C4-2B (cell line): Measurements from ENCODE around the gene EHD1.

Experiments used
- H3K27ac ChIP-seq: fragments of 450-650 bp; 2 replicates; pipeline ENCODE4 v1.5.1; 2017
- ZFX ChIP-seq: fragments of 450-650 bp; IDR thresholded peaks from 2 replicates; pipeline ENCODE4 v1.6.1; 2017
- TF ChIP-seq, protein P1 (sequence below): fragments of 450-650 bp; conservative IDR thresholded peaks from 2 replicates; pipeline ENCODE4 v1.5.1; 2017; ENCODE audit warnings: mild to moderate bottlenecking

EHD1 gene

GRCh38 chr11:64809781-64810241 lies 68.6 kb downstream of the EHD1 start:
- TF ChIP-seq, protein P1, sequence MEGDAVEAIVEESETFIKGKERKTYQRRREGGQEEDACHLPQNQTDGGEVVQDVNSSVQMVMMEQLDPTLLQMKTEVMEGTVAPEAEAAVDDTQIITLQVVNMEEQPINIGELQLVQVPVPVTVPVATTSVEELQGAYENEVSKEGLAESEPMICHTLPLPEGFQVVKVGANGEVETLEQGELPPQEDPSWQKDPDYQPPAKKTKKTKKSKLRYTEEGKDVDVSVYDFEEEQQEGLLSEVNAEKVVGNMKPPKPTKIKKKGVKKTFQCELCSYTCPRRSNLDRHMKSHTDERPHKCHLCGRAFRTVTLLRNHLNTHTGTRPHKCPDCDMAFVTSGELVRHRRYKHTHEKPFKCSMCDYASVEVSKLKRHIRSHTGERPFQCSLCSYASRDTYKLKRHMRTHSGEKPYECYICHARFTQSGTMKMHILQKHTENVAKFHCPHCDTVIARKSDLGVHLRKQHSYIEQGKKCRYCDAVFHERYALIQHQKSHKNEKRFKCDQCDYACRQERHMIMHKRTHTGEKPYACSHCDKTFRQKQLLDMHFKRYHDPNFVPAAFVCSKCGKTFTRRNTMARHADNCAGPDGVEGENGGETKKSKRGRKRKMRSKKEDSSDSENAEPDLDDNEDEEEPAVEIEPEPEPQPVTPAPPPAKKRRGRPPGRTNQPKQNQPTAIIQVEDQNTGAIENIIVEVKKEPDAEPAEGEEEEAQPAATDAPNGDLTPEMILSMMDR = no peak
- TF ChIP-seq ZFX = no peak
- peak overlapping the region; percentile 77 for H3K27ac ChIP-seq

DNA sequence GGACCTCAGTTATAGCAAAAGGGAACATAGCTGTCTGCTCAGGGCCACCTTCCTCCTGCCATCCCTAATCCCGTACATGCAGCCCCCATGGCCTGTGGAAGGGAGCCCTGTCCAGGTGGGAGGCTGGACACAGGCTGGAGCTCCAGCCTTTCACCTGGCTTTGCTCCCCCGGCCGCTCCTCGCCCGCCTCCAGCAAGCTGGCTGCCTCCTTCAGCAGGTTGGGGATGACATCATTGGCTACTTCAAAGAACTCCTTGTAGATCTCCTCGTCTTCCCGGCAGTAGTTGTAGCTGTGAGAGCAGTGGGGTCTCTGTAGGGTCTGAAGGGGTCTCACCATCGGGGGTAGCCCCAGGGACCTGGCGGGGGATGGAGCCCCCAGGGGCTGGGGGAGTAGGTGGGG lies 72.9 kb downstream of the EHD1 start:
- no peak for TF ChIP-seq ZFX
- TF ChIP-seq, protein P1 = no peak
- no peak overlapping the region for H3K27ac ChIP-seq

DNA sequence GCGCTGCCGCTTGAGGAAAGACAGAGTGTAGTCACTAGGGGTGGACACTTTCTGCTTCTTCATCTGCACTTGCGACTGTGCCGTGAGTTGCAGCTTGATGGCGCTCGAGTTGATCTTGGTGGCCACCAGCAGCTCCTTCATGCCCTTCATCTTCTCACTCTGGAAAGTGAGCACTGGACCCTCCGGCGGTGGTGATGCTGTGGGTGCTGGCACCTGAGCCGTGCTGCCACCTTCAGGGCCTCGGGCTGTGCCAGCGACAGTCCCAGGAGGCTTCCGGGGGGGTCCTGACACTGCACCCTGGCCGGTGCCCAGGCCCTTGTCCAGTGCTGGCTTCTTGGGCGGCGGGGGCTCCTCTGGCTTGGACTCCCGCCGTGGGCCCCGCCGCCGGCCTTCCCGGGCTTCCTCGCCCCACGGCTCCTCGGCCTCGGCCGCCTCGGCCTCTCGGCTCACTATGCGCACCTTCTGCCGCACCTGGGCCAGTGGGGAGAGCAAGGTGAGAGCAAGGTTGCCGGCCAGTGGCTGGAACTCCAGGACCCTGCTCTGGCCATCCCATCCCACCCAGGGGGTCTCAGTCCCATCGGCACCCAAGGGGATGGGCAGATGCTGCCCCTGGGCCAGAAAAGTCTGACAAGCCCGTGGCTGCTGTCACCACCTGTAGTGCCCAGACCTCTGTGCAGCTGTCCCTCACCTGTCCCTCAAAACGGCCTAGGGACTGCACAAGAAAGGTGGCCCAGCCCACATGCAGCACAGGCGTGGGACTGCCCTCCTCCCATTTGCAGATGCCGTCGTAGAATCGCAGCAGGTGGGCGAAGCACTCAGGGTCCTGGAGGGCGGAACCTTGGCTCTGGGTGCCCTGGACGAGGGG lies 73.8 kb downstream of the EHD1 start:
- TF ChIP-seq, protein P1 = no peak
- no peak for TF ChIP-seq ZFX
- peak overlapping the region; percentile 65 for H3K27ac ChIP-seq

DNA sequence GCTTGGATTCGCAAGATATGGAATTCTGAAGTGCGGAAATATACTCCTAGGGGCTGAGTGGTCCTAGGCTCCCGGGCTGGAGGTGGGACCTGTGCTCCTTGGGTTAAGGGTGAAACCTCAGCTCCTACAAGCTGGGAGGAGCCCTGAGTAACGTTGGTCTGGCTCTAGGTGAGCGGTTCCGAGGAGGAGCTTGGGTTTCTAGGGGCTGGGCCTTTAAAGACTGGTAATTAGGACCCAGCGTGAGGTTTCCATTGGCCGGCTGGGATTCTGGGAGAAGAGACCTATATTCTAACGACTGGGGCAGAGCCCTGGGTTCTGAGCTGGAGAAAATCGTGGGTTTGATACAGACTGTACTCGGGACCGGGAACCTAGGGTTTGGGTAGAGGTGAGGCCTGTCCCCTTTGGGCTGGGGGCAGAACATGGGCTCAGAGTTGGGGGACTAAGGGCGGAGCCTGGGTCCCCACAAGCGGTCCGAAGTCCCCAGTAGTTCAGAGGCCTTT lies 74.5 kb downstream of the EHD1 start:
- H3K27ac ChIP-seq = peak overlapping the region; percentile 65
- TF ChIP-seq ZFX = no peak
- TF ChIP-seq, protein P1 = no peak

DNA sequence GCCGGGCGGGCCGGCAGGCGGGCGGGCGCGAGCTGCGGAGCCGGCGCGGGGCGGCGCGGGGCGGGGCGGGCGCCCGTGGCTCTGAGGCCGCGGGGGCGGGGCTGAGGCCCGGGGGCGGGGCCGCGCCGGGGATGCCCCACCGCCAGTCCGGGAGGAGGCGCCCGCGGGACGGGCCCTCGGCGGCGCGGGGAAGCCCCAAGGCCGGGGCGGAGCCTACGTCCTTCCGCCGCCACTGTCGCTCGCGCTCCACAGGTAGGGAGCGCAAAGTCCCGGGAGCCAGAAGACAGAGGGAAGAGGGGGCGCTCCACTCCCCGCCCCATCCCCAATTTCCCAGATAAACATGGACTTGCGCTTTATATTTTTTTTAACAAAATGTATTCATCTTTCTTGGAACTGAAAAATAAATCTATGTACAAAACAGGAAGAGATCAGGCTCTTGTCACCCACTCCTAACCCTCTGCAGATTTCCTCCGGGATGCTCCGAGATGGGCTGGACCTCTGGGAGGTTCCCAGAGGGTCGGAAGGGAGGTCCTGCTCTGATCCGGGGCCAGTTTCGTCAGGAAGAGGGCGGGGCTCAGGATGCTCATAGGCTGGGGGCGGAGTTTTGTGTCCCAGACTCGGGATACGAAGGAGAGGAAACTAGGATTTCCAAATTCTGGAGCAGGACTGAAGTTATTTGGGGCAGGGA lies 75.1 kb downstream of the EHD1 start, which contains the start of gene MAP4K2:
MAP4K2 (minus strand) TSS at position 57 of the 688 bp plus-strand sequence. CDS start 65 bp downstream, outside the sequence.
- no peak for TF ChIP-seq ZFX
- TF ChIP-seq, protein P1 = no peak
- peak within 1 kb of the TSS; percentile 65 for H3K27ac ChIP-seq

DNA sequence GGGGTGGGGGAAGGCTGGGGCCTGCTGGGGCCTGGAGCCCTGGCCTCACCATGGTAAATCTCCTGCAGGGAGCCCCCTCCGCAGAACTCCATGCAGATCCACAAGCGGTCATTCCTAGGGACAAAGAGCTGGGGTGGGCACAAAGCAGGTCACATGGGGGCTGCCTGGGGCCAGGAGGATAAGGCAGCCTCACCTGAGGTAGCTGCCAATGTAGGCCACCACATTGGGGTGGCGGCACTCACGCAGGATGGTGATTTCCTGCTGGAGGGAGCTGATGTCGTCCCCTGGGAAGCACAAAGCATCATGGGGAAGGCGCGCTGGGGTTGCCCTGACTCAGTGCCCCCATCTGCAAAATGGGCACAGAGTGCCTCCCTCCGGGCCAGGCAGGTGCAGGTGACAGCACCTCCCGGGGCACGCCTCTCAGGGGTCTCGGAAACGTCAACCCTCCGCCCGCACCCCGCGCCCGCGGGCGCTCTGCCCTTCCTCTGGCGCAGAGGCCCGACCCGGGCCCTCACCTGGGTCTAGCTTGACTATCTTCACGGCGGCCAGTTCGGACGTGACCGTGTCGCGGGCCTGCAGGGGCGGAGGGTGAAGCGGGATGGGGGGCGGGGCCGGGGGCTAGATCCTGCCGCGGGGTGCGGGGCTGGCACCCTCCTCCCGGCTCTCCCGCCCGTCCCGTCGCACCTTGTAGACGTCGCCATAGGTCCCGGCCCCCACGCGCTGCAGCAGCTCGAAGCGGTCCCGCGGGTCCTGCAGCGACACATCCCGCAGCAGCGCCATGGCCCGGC lies 75.9 kb downstream of the EHD1 start:
- 0 out of 2 replicates have a peak, but pooled peaks have one; percentile 10 for TF ChIP-seq ZFX
- TF ChIP-seq, protein P1 = no peak
- peak overlapping the region; percentile 65 for H3K27ac ChIP-seq
